ENCODE data around the gene C12orf54.
"Not testable (repeated sequence)": the region's sequence is repeated elsewhere in the genome, so short reads cannot be mapped to it uniquely, and the experiment has no call there.

C12orf54 gene

DNA sequence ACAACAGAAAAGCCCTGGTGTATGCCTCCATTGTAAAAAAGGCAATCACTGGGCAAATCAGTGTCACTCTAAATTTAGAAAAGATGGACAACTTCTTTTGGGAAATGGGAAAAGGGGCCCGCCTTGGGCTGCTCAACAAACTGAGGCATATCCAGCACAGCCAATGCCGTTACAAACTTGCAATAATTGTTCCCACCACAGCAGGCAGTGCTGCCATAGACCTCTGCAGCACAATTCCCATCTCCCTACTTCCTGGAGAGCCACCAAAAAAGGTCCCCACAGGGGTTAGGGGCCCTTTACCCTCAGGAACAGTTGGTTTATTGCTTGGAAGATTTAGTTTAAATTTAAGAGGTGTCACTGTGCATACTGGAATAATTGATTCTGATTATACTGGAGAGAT, 26.7 kb downstream of the C12orf54 start:
- no peaks in the 10 kb centered on the region for H3K4me1 ChIP-seq
- no peaks in the 10 kb centered on the region for H4K20me1 ChIP-seq
- no peaks in the 10 kb centered on the region for H3K36me3 ChIP-seq
- peaks cover 43% of the 10 kb centered on the region for H3K9me3 ChIP-seq
- no peak overlapping the region for H3K9ac ChIP-seq
- no peak for TF ChIP-seq Cebpa-rat (IDR thresholded peaks at IDR 0.05)
- no peak overlapping the region for H3K4me2 ChIP-seq
- no peaks in the 10 kb centered on the region for H3K27me3 ChIP-seq
- no peak overlapping the region for H3K4me3 ChIP-seq
- no peak overlapping the region for H3K27ac ChIP-seq

DNA sequence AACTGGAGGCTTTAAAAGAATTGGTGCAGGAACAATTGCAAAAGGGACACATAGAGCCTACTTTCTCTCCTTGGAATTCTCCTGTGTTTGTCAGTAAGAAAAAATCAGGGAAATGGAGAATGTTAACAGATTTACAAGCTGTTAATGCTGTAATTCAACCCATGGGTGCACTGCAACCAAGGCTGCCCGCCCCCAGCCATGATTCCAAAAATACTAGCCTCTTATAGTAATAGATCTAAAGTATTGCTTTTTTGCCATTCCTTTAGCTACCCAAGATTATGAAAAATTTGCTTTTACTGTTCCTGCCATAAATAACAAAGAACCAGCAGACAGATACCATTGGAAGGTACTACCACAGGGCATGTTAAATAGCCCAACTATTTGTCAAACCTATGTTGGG, 27.8 kb downstream of the C12orf54 start:
- H3K4me2 ChIP-seq: no peak overlapping the region
- no peak for TF ChIP-seq Cebpa-rat (IDR thresholded peaks at IDR 0.05)
- no peaks in the 10 kb centered on the region for H3K27me3 ChIP-seq
- peaks cover 43% of the 10 kb centered on the region for H3K9me3 ChIP-seq
- no peak overlapping the region for H3K9ac ChIP-seq
- no peaks in the 10 kb centered on the region for H4K20me1 ChIP-seq
- H3K4me1 ChIP-seq: no peaks in the 10 kb centered on the region
- H3K36me3 ChIP-seq: no peaks in the 10 kb centered on the region
- H3K4me3 ChIP-seq: no peak overlapping the region
- H3K27ac ChIP-seq: no peak overlapping the region

DNA sequence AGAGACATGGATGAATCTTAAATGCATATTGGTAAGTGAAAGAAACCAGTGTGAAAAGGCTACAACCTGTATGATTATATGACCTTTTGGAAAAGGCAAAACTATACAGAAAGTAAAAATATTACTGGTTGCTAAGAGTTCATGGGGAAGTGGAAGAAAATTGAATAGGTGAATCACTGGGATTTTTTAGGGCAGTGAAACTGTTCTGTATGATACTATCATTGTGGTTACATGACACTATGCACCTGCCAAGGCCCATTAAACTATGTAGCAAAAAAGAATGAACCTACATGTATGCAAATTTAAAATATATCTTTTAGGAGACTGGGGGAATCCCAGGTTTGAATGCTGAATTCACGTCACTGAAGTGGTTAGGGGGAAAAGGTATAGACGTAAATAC, 30.6 kb downstream of the C12orf54 start:
- Histone ChIP-seq H3K36me3 (no peaks in the 10 kb centered on the region), H3K4me2 (no peak overlapping the region), H3K27ac (no peak overlapping the region), H3K9me3 (peaks cover 43% of the 10 kb centered on the region), H3K4me1 (no peaks in the 10 kb centered on the region), H4K20me1 (no peaks in the 10 kb centered on the region), H3K4me3 (no peak overlapping the region), H3K9ac (no peak overlapping the region), H3K27me3 (no peaks in the 10 kb centered on the region)
- no peak for TF ChIP-seq Cebpa-rat (IDR thresholded peaks at IDR 0.05)

DNA sequence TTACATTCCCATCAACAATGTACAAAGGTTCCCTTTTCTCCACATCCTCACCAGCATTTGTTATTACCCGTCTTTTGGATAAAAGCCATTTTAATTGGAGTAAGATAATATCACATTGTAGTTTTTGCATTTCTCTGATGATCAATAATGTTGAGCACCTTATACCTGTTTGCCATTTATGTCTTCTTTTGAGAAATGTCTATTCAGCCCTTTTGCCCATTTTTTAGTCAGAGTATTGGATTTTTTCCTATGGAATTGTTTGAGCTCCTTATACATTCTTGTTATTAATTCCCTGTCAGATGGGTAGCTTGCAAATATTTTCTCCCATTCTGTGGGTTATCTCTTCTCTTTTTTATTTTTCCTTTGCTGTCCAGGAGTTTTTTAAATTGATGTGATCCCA, 32.4 kb downstream of the C12orf54 start:
- no peak for TF ChIP-seq Cebpa-rat (IDR thresholded peaks at IDR 0.05)
- Histone ChIP-seq H3K9ac (no peak overlapping the region), H3K4me2 (no peak overlapping the region), H3K27me3 (no peaks in the 10 kb centered on the region), H3K27ac (no peak overlapping the region), H3K9me3 (peaks cover 32% of the 10 kb centered on the region), H3K4me3 (no peak overlapping the region), H3K4me1 (no peaks in the 10 kb centered on the region), H3K36me3 (no peaks in the 10 kb centered on the region), H4K20me1 (no peaks in the 10 kb centered on the region)

DNA sequence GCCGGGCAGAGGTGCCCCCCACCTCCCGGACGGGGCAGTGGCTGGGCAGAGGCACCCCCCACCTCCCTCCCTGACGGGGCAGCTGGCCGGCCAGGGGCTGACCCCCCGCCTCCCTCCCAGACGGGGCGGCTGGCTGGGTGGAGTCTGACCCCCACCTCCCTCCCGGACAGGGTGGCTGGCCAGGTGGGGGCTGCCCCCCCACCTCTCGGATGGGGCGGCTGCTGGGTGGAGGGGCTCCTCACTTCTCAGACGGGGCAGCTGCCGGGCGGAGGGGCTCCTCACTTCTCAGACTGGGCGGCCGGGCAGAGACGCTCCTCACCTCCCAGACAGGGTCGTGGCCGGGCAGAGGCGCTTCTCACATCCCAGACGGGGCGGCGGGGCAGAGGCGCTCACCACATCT, 38.1 kb downstream of the C12orf54 start:
- H3K27me3 ChIP-seq, H3K4me1 ChIP-seq: not testable (repeated sequence)

DNA sequence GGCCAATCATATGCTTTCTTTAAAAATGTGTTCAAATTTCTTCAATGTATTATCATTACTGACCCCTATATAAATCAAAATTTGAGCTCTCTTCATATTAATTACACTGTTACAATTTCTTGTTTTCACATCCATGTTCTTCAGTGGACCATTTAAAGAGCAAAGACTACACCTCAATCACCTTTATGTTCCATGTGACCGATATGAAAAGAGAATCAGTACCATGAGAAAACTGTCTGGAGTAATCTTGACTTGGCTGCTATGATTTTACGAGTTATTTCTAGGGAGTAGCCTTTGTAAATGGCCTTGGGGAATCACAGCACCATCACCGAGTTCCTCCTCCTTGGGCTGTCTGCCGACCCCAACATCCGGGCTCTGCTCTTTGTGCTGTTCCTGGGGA, 43.0 kb downstream of the C12orf54 start, which contains the start of gene OR8S1:
OR8S1 (plus strand) TSS at position 301 of the 400 bp plus-strand sequence; CDS start at position 301, 0 bp downstream.
- Histone ChIP-seq H3K4me3 (no peak within 1 kb of the TSS), H3K9ac (no peak within 1 kb of the TSS), H3K36me3 (no peaks in the 10 kb centered on the region), H3K9me3 (no peaks in the 10 kb centered on the region), H3K27me3 (no peaks in the 10 kb centered on the region), H3K4me1 (no peaks in the 10 kb centered on the region), H3K4me2 (no peak within 1 kb of the TSS), H3K27ac (no peak within 1 kb of the TSS), H4K20me1 (no peaks in the 10 kb centered on the region)
- TF ChIP-seq Cebpa-rat (IDR thresholded peaks at IDR 0.05): no peak

More for the DNA sequence above, 38.1 kb downstream of the C12orf54 start:
- H3K9me3 ChIP-seq, H3K36me3 ChIP-seq, H3K27ac ChIP-seq, H3K4me2 ChIP-seq, H3K4me3 ChIP-seq, H4K20me1 ChIP-seq, H3K9ac ChIP-seq: not testable (repeated sequence)

DNA sequence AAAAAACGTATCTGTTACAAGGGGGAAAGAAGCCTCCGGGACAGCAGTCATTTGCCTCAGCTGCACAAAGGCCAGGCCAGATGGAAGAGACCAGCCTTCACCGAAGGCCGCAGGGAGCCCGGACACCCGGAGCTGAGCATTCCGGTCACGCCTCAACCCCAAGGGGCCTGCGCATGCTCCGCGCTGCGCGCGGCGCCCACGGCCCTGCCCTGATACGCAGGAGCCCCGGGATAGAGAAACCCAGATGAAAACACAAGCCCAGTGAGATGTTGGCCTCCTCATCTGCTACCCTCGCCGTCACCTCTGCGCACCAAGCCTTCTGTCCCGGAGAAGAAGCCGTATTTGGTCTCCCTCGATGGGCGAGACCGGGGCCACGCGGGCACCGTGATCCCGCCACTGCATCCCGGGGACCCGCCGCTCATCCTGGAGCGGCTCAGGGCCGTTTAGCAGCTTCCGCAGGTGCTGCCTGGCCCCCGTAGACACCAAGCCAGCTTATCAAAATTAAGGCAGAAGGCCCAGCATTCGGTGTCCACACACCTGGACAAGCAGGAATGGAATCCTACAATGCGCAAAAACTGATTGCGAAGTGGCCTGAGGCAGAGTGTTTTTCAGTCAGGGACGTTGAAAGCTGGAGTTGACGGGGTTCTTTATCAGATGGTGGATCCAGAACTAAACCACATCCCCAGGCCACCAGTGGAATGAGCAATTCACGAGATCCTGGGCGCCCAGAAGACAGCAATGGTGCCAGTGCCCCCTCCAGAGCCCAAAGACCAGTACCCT, 45.8 kb downstream of the C12orf54 start:
- no peak overlapping the region for H3K27ac ChIP-seq
- no peak overlapping the region for H3K4me2 ChIP-seq
- no peaks in the 10 kb centered on the region for H3K9me3 ChIP-seq
- TF ChIP-seq Cebpa-rat (IDR thresholded peaks at IDR 0.05): no peak
- H3K4me1 ChIP-seq: no peaks in the 10 kb centered on the region
- H3K27me3 ChIP-seq: no peaks in the 10 kb centered on the region
- no peaks in the 10 kb centered on the region for H4K20me1 ChIP-seq
- H3K9ac ChIP-seq: no peak overlapping the region
- H3K4me3 ChIP-seq: no peak overlapping the region
- H3K36me3 ChIP-seq: no peaks in the 10 kb centered on the region

DNA sequence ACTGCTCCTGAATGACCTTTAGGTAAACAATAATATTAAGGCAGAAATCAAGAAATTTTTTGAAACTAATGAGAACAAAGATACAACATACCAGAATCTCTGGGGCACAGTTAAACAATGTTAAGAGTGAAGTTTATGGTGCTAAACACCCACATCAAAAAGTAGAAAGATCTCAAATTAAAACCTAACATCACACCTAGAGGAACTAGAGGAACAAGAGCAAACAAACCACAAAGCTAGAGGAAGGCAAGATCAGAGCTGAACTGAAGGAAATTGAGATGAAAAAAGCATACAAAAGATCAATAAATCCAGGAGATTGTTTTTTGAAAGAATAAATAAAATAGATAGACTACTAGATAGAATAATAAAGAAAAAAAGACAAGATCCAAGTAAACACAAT, 50.3 kb downstream of the C12orf54 start:
- Histone ChIP-seq H3K4me3 (no peak overlapping the region), H4K20me1 (no peaks in the 10 kb centered on the region), H3K9ac (no peak overlapping the region), H3K36me3 (no peaks in the 10 kb centered on the region), H3K27ac (no peak overlapping the region), H3K4me1 (no peaks in the 10 kb centered on the region), H3K4me2 (no peak overlapping the region), H3K27me3 (no peaks in the 10 kb centered on the region), H3K9me3 (0 out of 2 replicates have a peak, but pooled peaks cover 3% of the 10 kb centered on the region)
- no peak for TF ChIP-seq Cebpa-rat (IDR thresholded peaks at IDR 0.05)

DNA sequence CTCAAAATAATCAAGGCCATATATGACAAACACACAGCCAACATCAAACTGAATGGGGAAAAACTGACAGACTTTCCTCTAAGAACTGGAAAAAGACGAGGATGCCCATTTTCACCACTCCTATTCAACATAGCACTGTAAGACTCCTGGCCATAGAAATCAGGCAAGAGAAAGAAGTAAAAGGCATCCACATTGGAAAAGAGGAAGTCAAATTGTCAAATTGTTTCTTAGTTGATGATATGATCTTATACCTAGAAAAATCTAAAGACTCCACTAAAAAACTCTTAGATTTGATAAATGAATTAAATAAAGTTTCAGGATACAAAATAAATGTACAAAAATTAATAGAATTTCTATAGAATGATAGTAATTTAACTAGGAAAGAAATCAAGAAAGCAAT, 54.3 kb downstream of the C12orf54 start:
- H3K27me3 ChIP-seq: no peaks in the 10 kb centered on the region
- H3K9ac ChIP-seq: no peak overlapping the region
- no peak overlapping the region for H3K27ac ChIP-seq
- no peaks in the 10 kb centered on the region for H3K36me3 ChIP-seq
- no peak overlapping the region for H3K4me2 ChIP-seq
- H4K20me1 ChIP-seq: no peaks in the 10 kb centered on the region
- no peaks in the 10 kb centered on the region for H3K4me1 ChIP-seq
- H3K9me3 ChIP-seq: 0 out of 2 replicates have a peak, but pooled peaks cover 3% of the 10 kb centered on the region
- H3K4me3 ChIP-seq: no peak overlapping the region
- no peak for TF ChIP-seq Cebpa-rat (IDR thresholded peaks at IDR 0.05)

DNA sequence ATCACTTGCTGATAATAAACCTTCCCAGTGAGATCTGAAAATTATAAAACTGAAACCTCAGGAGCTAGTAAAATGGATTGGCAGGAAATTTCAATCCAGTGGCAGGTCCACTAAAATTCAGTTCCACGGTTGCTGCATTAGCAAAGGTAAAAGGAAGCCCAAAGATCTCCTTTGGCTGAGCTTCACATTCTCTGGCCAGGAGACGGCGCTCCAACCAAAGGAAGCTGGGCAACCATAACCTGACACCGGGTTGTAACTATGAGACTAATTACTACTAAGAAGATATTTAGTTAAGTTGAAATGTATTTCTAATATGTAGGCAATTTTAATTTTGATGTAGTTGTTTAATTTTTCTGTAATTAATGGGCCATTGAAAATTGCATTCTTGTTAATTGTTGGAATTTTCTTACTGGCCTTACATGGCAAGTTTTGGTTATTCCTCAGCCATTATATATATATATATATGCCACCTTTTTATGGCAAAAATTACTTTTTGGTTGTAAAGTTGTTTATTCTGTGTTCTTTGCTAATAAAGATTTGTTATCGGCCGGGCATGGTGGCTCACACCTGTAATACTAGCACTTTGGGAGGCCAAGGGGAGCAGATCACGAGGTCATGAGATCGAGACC, 60.1 kb downstream of the C12orf54 start:
- TF ChIP-seq Cebpa-rat (IDR thresholded peaks at IDR 0.05): no peak
- Histone ChIP-seq H3K36me3 (no peaks in the 10 kb centered on the region), H3K9ac (no peak overlapping the region), H3K27me3 (no peaks in the 10 kb centered on the region), H3K27ac (no peak overlapping the region), H3K4me2 (no peak overlapping the region), H3K4me1 (no peaks in the 10 kb centered on the region), H3K9me3 (no peaks in the 10 kb centered on the region), H4K20me1 (no peaks in the 10 kb centered on the region), H3K4me3 (no peak overlapping the region)

All from BLaER1 (cell line).